Pons (tissue), 1 donor: ENCODE measurements around the gene FRYL.
A peak's percentile ranks its signal among the peaks of the same experiment; 100 is the strongest.

Experiments used
- DNase-seq: peaks from one replicate; pipeline ENCODE4 v3.0.0-alpha.2; 2016; ENCODE audit warnings: low spot score

FRYL gene

DNA sequence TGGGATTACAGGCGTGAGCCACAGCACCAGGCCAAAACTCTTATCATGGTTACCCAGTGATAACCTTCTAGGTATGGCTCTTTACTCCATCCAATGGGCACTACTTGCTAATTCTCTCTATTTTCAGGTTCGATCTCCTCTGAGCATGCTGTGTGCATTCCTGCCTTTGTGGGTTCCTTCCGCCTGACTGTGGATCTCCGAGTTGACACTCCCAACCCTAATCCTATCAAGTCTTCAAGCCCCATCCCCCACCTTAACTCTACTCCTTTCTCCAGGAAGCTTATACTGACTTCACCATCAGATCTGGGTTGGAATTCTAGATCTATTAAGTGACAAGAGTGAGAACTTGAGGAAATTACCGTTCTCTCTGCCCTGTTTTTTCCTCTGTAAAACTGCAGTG, 225.5 kb downstream of the FRYL start:
- DNase-seq = no peak

DNA sequence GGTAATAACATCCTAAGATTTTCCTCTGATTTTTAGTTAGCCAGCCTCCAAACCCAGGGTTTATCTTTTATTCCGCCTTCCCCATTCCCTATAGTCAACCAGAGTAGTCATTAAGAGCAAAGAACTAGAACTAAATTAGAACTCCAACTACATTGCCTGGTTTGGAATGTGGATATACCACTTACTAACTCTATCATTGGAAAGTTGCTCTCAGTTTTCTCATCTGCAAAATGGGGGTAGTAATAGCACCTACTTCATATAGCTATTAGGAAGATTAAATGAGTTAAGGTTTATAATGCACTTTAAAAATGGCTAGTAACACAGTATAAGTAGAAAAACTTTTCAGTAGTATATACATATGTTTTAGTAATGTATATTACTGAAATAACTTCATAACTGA, 226.4 kb downstream of the FRYL start:
- no peak for DNase-seq

DNA sequence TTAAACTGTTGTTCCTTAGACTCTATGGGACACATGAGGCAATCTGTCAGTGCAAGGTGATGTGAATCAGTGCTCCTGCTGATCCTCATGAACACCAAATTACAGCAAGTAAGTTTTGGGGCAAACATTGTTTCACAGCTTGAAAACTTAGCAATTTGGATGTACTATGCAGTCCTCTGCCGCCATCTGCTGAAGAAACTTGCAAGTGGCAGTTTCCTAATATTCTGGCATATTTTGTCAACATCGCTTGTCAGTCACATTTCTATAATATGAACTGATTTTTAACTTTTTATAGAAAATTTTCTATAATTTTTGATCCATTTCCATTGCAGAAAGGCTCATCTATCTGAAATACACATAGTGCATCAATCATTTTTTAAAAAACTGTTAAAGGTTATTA, 233.7 kb downstream of the FRYL start:
- DNase-seq = peak; percentile 34

DNA sequence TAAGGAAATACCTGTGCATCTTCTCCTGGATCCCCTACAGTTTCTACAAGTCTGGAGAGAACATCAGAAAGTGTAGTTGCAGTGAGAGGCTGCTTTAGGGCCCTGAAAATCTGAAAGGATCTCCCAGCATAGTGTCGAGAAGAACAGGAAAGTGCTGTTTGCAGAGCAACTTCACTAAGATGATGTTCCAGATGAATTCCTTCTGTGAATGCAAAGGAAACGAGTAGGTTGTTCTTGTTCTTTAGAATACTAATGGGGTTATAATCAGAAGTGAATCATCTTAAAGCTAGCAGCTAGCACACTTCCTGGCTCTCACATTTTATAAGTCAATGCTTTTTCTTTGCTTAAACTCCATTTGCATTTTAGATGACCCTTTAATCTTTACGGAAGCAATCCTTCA, 236.3 kb downstream of the FRYL start:
- DNase-seq = no peak

DNA sequence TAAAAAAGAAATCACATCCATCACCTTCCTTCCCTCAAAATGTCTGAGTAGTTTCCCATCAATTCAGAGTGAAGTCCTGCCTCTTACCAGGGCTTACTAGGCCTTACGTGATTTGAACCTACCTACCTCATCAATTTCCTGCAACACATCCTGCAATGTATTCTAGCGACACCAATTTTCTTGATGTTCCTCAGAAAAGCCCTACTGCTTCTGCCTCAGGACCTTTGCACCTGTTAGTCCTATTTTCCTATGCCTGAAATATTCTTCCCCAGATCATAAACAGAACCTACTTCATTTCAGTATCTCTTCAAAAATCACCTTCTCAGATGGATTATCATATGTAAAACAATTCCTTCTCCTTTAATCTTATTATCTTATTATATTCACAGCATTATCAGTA, 237.2 kb downstream of the FRYL start:
- no peak for DNase-seq

DNA sequence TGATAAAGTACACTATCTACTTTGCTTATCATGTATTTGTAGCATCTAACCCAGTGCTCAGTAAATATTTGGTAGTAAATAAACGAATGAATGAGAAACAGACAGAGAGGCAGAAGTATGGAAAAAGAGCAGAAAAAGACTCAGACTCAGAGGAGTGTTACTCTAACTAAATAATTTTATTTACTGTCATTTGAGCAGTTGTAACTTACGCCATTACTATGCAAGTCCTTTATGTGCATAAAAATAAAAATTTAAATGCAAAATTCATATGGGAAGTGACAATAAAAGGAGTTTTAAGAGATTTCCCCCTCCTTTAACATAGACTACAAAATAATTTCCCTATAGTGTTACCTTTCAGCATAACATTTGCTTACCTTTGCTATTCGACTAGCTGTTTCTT, 240.5 kb downstream of the FRYL start:
- no peak for DNase-seq

DNA sequence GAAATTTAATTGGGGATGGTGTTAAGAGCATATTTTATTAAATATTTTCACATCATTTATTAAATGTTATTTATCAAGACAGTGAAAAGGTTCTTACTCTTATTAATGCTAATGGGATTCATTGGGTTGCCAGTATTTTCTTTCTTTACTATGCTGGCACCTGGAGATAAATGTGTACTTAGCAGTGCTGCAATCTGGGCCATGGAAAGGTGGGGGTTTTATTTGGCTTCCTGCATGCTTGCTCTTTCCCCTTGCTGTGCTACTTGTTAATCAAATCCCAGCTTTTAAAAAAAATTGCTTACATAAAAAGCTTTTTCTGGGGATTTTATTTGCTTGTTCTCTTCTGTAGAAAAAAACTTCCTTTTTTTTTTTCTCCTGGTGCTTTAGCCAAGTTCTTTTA, 241.7 kb downstream of the FRYL start:
- DNase-seq = no peak

DNA sequence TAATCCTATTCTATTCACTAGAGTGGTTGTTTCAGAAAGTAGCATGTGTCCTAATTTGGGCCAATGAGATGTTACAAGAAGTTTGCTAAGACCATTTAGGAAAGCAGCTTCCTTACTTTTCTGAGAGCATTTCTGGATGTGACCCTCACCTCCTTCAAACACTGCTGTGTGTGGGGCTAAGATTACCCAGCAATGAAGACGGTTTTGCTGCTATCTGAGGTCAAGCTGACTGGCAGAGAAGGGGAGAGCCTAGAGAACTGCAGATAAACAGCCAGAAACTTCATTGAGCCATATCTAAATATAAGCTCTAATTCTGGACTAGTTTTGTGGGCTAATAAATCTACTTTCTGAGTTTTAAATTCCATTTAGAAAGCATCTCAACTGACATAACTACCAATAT, 253.7 kb downstream of the FRYL start:
- DNase-seq = no peak

DNA sequence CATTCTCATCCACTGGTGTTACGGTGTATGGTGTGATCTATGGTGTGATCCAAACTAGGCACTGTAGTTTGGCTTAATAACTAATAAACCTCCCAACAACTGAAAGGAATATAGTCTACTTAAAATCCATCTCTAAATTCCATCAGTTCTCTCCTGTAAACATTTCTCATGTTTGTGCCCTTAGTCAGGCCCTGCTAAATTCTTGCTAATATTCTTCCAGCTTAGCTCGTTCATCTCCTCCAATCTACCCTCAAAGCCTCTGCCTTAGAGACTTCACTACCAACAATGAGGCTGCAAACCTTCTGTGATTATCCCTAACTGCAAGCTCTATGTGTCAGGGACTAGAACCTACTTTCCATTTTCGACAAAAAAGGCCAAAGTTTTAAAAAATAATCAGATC, 261.9 kb downstream of the FRYL start:
- DNase-seq = no peak

DNA sequence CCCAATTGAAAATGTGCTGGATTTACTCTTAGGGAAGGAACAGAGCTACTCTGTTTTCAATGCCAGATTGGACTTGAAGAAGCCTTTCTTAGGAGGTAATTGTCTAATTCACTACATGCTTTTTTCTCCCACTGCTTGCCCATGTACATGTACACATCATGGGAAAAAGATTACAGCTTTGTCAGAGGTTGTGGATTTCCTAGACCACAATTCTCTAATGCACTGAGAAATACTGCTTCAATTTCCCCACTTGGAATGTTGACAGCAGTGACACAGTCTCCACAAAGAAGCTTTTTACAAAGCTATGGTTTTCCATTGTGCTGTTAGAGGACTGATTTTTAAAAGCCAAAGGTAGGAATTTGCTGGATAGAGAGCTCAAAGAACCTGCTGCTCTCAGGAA, 270.5 kb downstream of the FRYL start:
- DNase-seq = peak; percentile 83

DNA sequence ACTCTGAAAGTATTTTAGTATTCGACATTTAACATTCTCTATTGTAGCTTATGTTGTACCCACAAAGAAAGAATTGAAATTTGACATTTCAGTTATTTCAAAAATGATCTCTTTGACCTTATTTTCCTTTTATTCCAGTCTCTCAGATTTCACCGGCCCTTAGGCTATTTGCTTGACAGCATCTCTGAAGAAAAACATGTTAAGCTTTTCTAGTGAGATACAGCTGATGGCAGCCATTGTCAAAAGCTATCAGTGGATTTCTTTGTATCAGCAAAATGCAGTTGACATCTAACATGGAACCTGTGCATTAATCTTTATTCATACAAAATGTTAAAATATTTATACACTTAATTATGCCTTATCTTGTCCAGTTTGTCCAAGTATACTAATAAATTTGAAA, 273.4 kb downstream of the FRYL start:
- no peak for DNase-seq

DNA sequence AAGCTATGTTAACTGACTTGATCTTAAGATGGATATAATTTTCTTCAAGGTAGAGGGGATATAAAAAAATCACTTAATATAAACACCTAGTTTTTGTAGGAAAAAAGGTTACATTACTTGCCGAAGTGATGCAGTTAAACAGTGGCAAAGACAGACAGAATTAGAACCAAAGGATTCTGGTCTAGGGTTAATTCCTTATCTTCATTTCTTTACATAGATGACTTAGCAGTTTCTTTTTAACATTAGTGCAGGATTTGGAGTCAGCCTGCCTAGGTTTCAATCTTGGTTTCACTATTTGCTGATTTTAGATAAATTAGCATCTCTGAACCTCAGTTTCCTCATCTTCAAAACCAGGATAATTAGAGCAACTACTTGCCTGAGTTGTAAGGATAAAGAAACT, 275.7 kb downstream of the FRYL start:
- no peak for DNase-seq

DNA sequence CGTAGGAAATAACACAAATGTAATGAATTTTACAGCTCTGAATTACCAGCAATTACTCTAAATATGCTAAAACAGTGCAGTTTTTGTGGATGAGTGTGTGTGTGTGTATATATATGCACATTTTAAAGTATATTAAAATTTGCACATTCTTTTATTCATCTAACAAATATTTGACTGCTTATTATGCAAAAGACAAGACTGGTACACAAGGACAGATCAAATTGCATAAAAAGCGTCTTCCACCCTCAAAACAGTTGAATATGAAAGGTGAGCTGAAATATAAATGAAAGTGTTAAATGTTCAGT, 276.1 kb downstream of the FRYL start:
- no peak for DNase-seq

DNA sequence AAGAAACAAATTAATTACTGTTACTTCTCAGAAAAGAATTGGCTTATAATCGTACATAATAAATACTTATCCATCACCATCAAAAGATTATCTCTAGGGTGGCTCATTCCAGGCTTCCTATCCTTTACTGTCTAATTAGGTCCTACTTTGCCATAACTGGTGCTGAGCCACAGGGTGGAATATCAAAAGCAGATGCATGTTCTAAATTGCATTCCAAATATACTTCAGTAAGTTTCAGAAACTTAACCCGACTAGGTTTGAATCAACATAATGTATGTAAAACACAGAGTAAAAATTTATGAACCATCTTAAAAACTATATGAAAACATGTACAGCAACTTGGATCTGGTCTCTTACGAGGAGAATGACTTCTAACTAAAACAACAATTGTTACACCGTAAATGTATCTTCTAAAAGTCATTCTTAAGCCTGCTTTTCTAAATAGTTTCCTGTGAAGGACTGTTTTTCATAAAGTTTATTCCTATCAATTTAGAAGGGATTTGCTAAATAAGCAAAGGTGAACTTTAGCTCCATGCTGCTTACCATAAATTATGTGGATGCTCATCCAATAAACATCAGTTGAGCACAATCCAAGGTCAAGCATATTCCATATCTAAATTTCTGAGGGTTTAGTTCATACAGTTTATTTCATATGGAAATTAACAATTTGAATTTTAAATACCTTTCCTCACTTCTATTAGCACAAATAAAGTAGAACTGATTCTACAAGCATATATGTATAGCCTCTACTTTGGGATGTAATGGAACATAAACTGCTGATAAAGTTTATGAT, 276.6 kb downstream of the FRYL start:
- DNase-seq = no peak

DNA sequence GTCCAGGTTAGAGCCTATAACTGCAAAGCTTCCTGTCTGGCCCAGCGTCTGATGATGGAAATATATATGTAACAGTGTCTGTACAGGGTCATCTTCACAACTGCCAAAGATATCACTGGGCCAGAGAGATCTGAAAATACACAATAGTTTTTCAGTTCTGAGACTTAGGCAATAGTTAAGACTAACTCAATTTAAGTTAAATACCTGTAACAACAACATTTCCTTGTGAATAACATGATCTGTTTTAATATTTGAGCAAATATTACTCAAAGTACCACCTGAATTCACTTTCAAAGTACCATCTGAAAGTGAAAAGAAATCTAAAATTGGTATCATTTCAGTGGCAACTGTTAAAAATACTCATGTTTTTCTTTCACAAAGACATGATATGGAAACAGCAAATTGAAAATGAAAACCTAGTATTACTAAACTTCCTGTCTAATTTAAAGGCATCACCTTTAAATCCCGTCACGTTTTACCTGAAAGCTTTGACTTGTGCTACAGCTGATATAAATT, 280.5 kb downstream of the FRYL start:
- no peak for DNase-seq

DNA sequence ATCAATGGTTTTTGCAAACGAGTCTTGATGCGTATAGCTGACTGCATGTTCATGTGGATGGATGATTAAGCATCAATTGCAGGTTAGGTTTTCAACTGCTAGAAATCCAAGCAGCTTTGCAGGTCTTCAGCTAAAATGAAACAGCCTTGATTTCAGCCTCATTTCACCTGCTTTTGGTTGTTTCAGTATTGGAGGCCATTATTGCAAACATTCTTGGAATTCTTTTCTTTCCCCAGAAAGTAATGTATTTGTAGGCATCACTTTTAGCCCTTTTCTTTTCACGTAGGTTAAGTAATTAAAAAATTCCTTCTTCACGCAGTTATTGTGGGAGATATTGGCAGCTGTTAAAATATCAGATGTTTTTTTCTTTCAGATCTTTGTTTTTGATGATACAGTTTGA, 281.2 kb downstream of the FRYL start:
- no peak for DNase-seq

DNA sequence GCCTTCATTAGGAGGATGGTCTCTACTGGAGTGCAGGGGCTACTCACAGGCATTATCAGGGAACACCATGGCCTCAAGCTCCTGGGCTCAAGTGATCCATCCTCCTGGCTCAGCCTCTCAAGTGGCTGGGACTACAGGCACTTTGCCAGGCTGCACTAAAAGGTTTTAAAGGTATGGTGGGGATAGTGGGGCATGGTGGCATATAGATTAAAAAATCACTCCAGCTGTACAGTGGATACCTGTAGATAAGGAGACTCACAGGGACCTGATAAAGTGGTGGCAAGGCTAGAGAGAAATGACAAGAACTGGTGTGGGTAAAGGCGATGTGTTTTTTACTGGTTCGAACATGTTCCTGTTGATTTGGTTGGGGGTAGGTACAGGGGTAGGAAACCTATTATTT, 284.1 kb downstream of the FRYL start:
- no peak for DNase-seq

DNA sequence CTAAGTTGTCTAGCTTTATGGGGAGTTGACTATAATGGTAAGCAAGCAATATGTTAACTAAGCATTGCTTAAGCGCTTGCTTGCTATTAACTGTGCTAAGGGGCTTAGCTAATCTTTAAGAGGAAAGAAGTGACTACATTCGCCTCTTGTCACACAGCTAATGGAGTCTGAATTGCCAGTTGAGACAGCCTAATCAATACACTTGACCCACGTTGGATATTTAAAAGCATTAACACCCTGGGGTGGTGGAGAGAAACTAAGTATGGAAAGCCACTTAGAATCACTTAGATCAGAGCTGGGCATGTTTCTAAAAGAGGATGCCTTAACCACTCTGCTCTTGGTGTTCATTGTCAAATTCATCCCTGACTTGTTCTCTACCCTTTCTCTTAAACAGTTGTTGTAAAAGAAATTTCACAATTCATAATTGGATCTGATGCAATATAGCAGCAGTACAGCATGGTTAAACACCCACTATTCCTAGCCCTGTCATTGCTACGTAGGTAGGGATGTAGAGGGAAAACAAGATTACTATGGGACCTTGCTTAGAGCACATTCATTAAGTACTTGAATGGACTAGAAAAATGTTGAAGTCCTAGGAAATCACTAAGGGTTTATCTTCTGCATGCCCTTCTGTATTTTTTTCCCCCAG, 286.5 kb downstream of the FRYL start:
- DNase-seq = no peak

DNA sequence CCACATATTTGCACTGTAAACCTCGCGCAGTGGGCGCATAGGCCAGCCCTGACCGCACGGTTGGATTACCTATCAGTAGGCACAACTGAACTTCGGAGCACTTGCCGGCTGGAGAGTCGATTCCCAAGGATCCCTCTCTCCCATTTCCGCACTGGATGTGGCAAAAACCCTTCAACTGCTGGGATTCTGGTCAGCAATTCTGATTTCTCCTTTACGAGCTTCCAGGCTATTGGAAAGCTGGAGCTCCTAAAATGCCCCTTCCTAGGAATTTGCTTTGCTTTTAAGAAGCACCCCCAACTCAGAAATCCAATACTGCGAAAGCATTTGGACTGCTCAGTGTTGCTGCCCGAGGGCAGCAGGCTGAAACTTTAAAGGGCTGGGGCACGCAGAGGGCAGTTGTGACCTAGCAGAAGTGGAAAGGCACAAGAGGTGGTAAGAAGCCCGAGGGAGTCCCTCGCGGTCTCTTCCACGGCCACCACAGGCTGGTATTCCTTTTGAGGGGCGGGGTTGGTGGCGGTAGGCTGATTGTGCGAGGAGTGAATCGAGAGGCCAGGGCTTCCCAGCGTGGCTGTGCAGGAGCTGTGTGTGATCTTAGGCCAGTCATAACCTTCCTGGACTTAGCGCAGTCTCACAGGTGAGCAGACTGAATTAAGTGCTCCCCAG, 288.4 kb downstream of the FRYL start:
- DNase-seq = no peak

DNA sequence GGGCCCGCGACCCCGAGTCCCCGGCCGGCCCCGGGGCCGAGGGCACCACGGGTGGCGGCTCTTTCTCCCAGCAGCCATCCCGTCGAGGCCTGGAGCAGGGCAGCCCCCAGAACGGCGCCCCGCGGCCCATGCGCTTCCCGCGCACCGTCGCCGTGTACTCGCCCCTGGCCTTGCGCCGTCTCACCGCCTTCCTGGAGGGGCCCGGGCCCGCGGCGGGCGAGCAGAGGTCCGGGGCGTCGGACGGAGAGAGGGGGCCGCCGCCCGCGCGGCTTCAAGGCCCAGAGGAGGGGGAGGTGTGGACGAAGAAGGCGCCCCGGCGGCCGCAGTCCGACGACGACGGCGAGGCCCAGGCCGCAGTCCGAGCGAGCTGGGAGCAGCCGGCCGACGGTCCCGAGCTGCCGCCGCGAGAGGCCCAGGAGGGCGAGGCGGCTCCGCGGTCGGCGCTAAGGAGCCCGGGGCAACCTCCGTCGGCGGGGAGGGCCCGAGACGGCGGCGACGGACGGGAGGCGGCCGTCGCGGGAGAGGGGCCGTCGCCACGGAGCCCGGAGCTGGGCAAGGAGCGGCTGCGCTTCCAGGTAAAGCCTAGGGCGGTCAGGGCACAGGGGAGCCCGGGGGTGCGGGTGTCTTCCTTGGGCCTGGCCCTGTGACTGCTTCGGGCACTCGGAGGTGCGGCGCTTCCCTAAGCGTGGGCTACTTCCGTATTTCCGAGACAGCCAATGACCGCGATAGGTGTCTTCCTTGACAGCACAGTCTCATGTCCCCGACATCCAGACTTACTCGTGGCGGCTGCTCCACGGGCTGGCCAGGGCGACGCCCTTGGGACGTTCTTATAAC, 289.2 kb downstream of the FRYL start:
- DNase-seq = no peak

DNA sequence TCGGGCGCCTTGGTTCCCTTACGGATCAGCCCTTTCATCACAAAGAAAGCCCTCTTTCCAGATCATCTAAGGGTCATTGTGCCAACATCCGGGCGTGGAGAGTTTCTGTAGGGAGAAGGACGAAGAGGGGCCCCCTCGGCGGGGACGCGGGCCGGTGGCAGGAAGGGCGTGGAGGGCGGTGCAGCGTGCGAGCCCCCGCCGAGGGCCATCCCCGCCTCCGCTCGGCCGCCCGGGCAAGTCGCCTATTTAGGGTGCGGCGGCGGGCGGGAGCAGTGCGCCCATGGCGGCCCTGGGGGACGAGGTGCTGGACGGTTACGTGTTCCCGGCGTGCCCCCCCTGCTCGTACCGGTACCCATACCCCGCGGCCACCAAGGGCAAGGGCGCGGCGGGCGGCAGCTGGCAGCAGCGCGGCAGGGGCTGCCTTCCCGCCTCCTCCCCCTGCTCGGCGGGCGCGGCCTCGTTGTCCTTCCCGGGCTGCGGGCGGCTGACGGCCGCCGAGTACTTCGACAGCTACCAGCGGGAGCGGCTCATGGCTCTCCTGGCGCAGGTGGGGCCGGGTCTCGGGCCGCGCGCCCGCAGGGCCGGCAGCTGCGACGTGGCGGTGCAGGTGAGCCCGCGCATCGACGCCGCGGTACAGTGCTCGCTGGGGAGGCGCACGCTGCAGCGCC, 289.9 kb downstream of the FRYL start, which contains the start of gene ZAR1:
Gene ZAR1 (plus strand): TSS at position 241 of the 668 bp plus-strand sequence. CDS start 40 bp downstream, at position 281.
- no peak for DNase-seq

DNA sequence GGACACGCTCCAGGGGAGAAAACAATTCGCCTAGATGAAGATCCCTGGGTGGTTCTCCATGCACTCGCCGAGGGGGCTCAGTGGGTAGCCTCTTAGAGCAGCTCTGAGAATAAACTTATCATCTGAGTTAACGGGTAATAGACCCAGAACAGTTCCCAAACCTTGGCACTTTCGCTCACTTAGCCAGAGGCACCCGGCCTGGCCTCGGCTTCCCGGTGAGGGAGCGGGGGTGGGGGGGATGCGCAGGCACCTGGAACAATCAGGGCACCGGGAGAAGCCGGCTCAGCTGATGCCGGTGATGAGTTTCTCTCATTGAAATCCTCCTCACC, 290.4 kb downstream of the FRYL start:
- no peak for DNase-seq
